ENCODE results near the gene FRS2.
"Not testable (repeated sequence)": the region's sequence is repeated elsewhere in the genome, so short reads cannot be mapped to it uniquely, and the experiment has no call there.

Gene FRS2

GRCh38 chr12:69588527-69588926 lies 118.3 kb downstream of the FRS2 start:
- DNase-seq: no peak

GRCh38 chr12:69589082-69589481 lies 118.9 kb downstream of the FRS2 start:
- no peak for DNase-seq

- DNase-seq: no peak
Observed at GRCh38 chr12:69595689-69596088, 125.5 kb downstream of the FRS2 start.

- DNase-seq: no peak
Observed at GRCh38 chr12:69598174-69598753, 128.1 kb downstream of the FRS2 start.

GRCh38 chr12:69600804-69601203 lies 130.6 kb downstream of the FRS2 start:
- DNase-seq: no peak

- no peak for DNase-seq
Observed at GRCh38 chr12:69601962-69602685, 131.9 kb downstream of the FRS2 start.

GRCh38 chr12:69602954-69603353 lies 132.8 kb downstream of the FRS2 start:
- no peak for DNase-seq

GRCh38 chr12:69603556-69603955 lies 133.4 kb downstream of the FRS2 start:
- DNase-seq: not testable (repeated sequence)

GRCh38 chr12:69604275-69604674 lies 134.1 kb downstream of the FRS2 start:
- DNase-seq: not testable (repeated sequence)

- no peak for DNase-seq
Observed at GRCh38 chr12:69608114-69608513, 137.9 kb downstream of the FRS2 start.

- DNase-seq: no peak
Observed at GRCh38 chr12:69610126-69610525, 139.9 kb downstream of the FRS2 start.

- no peak for DNase-seq
Observed at GRCh38 chr12:69610729-69611128, 140.5 kb downstream of the FRS2 start, which contains the start of gene LRRC10. TSS of gene LRRC10 (minus strand) at chr12:69610907. CDS start at chr12:69610838, 69 bp downstream.

GRCh38 chr12:69613351-69613750 lies 143.2 kb downstream of the FRS2 start:
- DNase-seq: no peak

GRCh38 chr12:69616025-69616424 lies 145.8 kb downstream of the FRS2 start:
- DNase-seq: no peak

GRCh38 chr12:69619050-69619449 lies 148.9 kb downstream of the FRS2 start:
- no peak for DNase-seq

- DNase-seq: no peak
Observed at GRCh38 chr12:69620077-69620476, 149.9 kb downstream of the FRS2 start.

- no peak for DNase-seq
Observed at GRCh38 chr12:69620921-69621320, 150.7 kb downstream of the FRS2 start.

GRCh38 chr12:69621551-69621950 lies 151.4 kb downstream of the FRS2 start:
- no peak for DNase-seq

GRCh38 chr12:69623970-69624369 lies 153.8 kb downstream of the FRS2 start:
- no peak for DNase-seq

GRCh38 chr12:69627501-69627900 lies 157.3 kb downstream of the FRS2 start:
- no peak for DNase-seq

All from stimulated activated CD8-positive, alpha-beta memory T cell treated with anti-CD3 and anti-CD28 coated beads, Interleukin-4, amount 100 ng/mL, for 48 hours (primary cell).